ENCODE measurements around the gene BOD1L1.

Gene BOD1L1

GRCh38 chr4:13616597-13616996 is 10.9 kb downstream of the BOD1L1 start:
- no peak overlapping the region for H3K27ac ChIP-seq

GRCh38 chr4:13615161-13615560 is 12.4 kb downstream of the BOD1L1 start:
- H3K27ac ChIP-seq: no peak overlapping the region

More at GRCh38 chr4:13616597-13616996, 10.9 kb downstream of the BOD1L1 start:
- TF ChIP-seq, protein P1, sequence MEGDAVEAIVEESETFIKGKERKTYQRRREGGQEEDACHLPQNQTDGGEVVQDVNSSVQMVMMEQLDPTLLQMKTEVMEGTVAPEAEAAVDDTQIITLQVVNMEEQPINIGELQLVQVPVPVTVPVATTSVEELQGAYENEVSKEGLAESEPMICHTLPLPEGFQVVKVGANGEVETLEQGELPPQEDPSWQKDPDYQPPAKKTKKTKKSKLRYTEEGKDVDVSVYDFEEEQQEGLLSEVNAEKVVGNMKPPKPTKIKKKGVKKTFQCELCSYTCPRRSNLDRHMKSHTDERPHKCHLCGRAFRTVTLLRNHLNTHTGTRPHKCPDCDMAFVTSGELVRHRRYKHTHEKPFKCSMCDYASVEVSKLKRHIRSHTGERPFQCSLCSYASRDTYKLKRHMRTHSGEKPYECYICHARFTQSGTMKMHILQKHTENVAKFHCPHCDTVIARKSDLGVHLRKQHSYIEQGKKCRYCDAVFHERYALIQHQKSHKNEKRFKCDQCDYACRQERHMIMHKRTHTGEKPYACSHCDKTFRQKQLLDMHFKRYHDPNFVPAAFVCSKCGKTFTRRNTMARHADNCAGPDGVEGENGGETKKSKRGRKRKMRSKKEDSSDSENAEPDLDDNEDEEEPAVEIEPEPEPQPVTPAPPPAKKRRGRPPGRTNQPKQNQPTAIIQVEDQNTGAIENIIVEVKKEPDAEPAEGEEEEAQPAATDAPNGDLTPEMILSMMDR (conservative IDR thresholded peaks at IDR 0.05): no peak

GRCh38 chr4:13612569-13612968 is 15.0 kb downstream of the BOD1L1 start:
- no peak overlapping the region for H3K27ac ChIP-seq
- TF ChIP-seq, protein P1 (conservative IDR thresholded peaks at IDR 0.05): no peak

More at GRCh38 chr4:13615161-13615560, 12.4 kb downstream of the BOD1L1 start:
- TF ChIP-seq, protein P1 (conservative IDR thresholded peaks at IDR 0.05): no peak

GRCh38 chr4:13611283-13611842 is 16.2 kb downstream of the BOD1L1 start:
- no peak overlapping the region for H3K27ac ChIP-seq
- TF ChIP-seq, protein P1 (conservative IDR thresholded peaks at IDR 0.05): no peak

DNA sequence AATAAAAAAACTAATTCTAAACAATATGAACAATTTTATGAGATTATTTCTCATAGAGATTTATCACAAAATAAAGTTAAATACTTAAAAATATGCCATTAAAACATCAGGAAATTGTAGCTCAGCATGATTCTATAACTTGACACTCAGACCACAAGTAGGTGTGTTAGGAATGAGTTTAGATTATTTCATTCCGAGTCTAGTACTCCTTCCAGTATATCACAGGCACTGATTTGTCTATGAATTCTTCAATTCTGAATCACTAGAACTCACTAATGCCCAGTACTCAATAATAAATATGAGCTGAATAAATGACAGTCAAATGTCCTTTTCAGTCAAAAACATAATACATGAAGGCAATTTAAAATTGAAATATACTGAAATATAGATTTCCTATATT is 22.2 kb downstream of the BOD1L1 start:
- TF ChIP-seq, protein P1 (conservative IDR thresholded peaks at IDR 0.05): no peak
- no peak overlapping the region for H3K27ac ChIP-seq

DNA sequence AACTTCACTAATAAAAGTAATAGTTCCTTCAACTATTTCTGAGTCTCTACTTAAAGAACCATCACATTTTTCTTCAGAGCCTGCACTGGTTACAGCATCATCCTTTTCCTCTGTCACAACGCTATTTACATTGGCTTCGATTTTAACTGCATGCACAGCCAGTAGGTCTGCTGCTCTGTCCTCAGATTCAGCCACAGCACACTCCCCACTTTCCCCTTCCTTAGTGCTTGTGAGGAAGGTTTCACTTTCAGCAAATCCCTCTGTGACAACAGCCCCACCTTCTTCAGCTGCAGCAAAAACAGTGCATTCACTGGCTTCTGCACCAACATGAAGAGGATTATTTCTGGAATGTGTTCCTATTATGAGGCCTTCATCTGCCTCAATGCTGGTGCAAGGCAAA is 25.7 kb downstream of the BOD1L1 start:
- H3K27ac ChIP-seq: no peak overlapping the region
- TF ChIP-seq, protein P1 (conservative IDR thresholded peaks at IDR 0.05): no peak

- TF ChIP-seq, protein P1 (conservative IDR thresholded peaks at IDR 0.05): no peak
- H3K27ac ChIP-seq: no peak overlapping the region
Observed at GRCh38 chr4:13601048-13601447, 26.5 kb downstream of the BOD1L1 start.

All from VCaP (cell line).